Mesothelial cell of epicardium (in vitro differentiated cells): ENCODE data around the gene ZNF385A. TPM values are rescaled to one million over a fixed set of nuclear protein-coding genes. Genes with fewer than 3 reads are reported as not detected.

ENCODE experiments used
- DNase-seq, 2 experiments: peaks; one replicate each; pipeline ENCODE4 v3.0.0; 2021; ENCODE audit warnings: low spot score in 2 of 2; ENCODE audit not compliant: unreplicated experiment in 2 of 2
- H3K27ac Mint-ChIP-seq: 2 replicates; pipeline ENCODE4 v1.8.0; 2021; ENCODE audit warnings: mixed read lengths
- H3K27me3 Mint-ChIP-seq: 2 replicates; pipeline ENCODE4 v1.8.0; 2021; ENCODE audit warnings: low read depth, mixed read lengths
- H3K36me3 Mint-ChIP-seq: 2 replicates; pipeline ENCODE4 v1.8.0; 2021; ENCODE audit warnings: mixed read lengths
- H3K4me1 Mint-ChIP-seq: 2 replicates; pipeline ENCODE4 v1.8.0; 2021; ENCODE audit warnings: mixed read lengths
- H3K4me3 Mint-ChIP-seq: 2 replicates; pipeline ENCODE4 v1.8.0; 2021; ENCODE audit warnings: mild to moderate bottlenecking, moderate library complexity, mixed read lengths
- H3K9me3 Mint-ChIP-seq: 2 replicates; pipeline ENCODE4 v1.8.0; 2021; ENCODE audit warnings: mixed read lengths
- CTCF ChIP-seq: fragments of 200-600 bp; sonication (generic); IDR thresholded peaks from one replicate; pipeline ENCODE4 v1.5.0; 2021; ENCODE audit warnings: antibody characterized with exemption; ENCODE audit not compliant: unreplicated experiment
- total RNA-seq: library from RNA; stranded (reverse); gene quantifications from 3 replicates; pipeline ENCODE4 v1.2.1, GENCODE V29; 2021

The ZNF385A gene
- total RNA-seq, 1 donor from 2014 or later = 35.4 TPM

GRCh38 chr12:54407183-54407905 lies 22.8 kb upstream of the ZNF385A start:
- H3K36me3 Mint-ChIP-seq = peaks cover 32% of the 10 kb centered on the region
- no peak for DNase-seq
- no peaks in the 10 kb centered on the region for H3K9me3 Mint-ChIP-seq
- H3K4me1 Mint-ChIP-seq = no peaks in the 10 kb centered on the region
- no peaks in the 10 kb centered on the region for H3K27me3 Mint-ChIP-seq
- no peak for TF ChIP-seq CTCF
- no peak overlapping the region for H3K4me3 Mint-ChIP-seq
- H3K27ac Mint-ChIP-seq = no peak overlapping the region

GRCh38 chr12:54405573-54405972 lies 21.0 kb upstream of the ZNF385A start:
- Mint-ChIP-seq H3K9me3 (no peaks in the 10 kb centered on the region), H3K27me3 (no peaks in the 10 kb centered on the region), H3K4me1 (no peaks in the 10 kb centered on the region), H3K36me3 (peaks cover 39% of the 10 kb centered on the region), H3K27ac (no peak overlapping the region), H3K4me3 (no peak overlapping the region)
- no peak for DNase-seq
- TF ChIP-seq CTCF = no peak

GRCh38 chr12:54405106-54405505 lies 20.6 kb upstream of the ZNF385A start:
- H3K9me3 Mint-ChIP-seq = no peaks in the 10 kb centered on the region
- no peak for DNase-seq
- H3K27ac Mint-ChIP-seq = no peak overlapping the region
- H3K27me3 Mint-ChIP-seq = no peaks in the 10 kb centered on the region
- H3K4me3 Mint-ChIP-seq = no peak overlapping the region
- no peak for TF ChIP-seq CTCF
- no peaks in the 10 kb centered on the region for H3K4me1 Mint-ChIP-seq
- peaks cover 42% of the 10 kb centered on the region for H3K36me3 Mint-ChIP-seq

GRCh38 chr12:54404061-54405004 lies 19.8 kb upstream of the ZNF385A start:
- no peak overlapping the region for H3K27ac Mint-ChIP-seq
- peak in 1 of 2 experiments; percentile 70 for DNase-seq
- peaks cover 43% of the 10 kb centered on the region for H3K36me3 Mint-ChIP-seq
- TF ChIP-seq CTCF = peak; percentile 99
- H3K4me1 Mint-ChIP-seq = no peaks in the 10 kb centered on the region
- H3K27me3 Mint-ChIP-seq = no peaks in the 10 kb centered on the region
- no peak overlapping the region for H3K4me3 Mint-ChIP-seq
- no peaks in the 10 kb centered on the region for H3K9me3 Mint-ChIP-seq

- Mint-ChIP-seq H3K27ac (no peak overlapping the region), H3K36me3 (peaks cover 35% of the 10 kb centered on the region), H3K9me3 (no peaks in the 10 kb centered on the region), H3K27me3 (no peaks in the 10 kb centered on the region), H3K4me1 (no peaks in the 10 kb centered on the region), H3K4me3 (no peak overlapping the region)
- TF ChIP-seq CTCF = no peak
- no peak for DNase-seq
Observed at GRCh38 chr12:54401119-54401518, 16.6 kb upstream of the ZNF385A start.
